HL-60 (cell line): ENCODE results near the gene TARBP2.

Experiments used
- CTCF ChIP-seq: IDR thresholded peaks from one replicate; pipeline ENCODE4 v1.5.1; 2011; ENCODE audit warnings: low read length, control low read depth, inconsistent platforms; ENCODE audit not compliant: insufficient read depth
- GABPA ChIP-seq: IDR thresholded peaks from 2 replicates; pipeline ENCODE4 v1.6.1; 2012; ENCODE audit warnings: low read depth
- POLR2AphosphoS5 ChIP-seq: IDR thresholded peaks from 2 replicates; pipeline ENCODE4 v1.6.1; 2012; ENCODE audit warnings: low read depth

GRCh38 chr12:53474077-53474476 is 27.0 kb upstream of the TARBP2 start:
- TF ChIP-seq CTCF = no peak
- no peak for TF ChIP-seq GABPA
- no peak for TF ChIP-seq POLR2AphosphoS5
